HEK293T (cell line): Measurements from ENCODE around the gene KCNQ1OT1.

ENCODE experiments used
- ARNT ChIP-seq: fragments of 450-650 bp; IDR thresholded peaks from 2 replicates; pipeline ENCODE4 v1.6.1; 2017; ENCODE audit warnings: mild to moderate bottlenecking
- BHLHE40 ChIP-seq: fragments of 450-650 bp; IDR thresholded peaks from 2 replicates; pipeline ENCODE4 v1.6.1; 2016; ENCODE audit warnings: mild to moderate bottlenecking, moderate library complexity, borderline replicate concordance
- FOXA1 ChIP-seq: fragments of 450-650 bp; IDR thresholded peaks from 2 replicates; pipeline ENCODE4 v1.6.1; 2016; ENCODE audit warnings: mild to moderate bottlenecking
- FOXK2 ChIP-seq: fragments of 450-650 bp; IDR thresholded peaks from 2 replicates; pipeline ENCODE4 v1.6.1; 2016; ENCODE audit warnings: mild to moderate bottlenecking
- FOXM1 ChIP-seq: fragments of 450-650 bp; IDR thresholded peaks from 2 replicates; pipeline ENCODE4 v1.6.1; 2017; ENCODE audit warnings: mild to moderate bottlenecking, borderline replicate concordance
- HDGF ChIP-seq: fragments of 450-650 bp; IDR thresholded peaks from 2 replicates; pipeline ENCODE4 v1.6.1; 2017; ENCODE audit warnings: antibody characterized with exemption, borderline replicate concordance
- L3MBTL2 ChIP-seq: fragments of 450-650 bp; conservative IDR thresholded peaks from 2 replicates; pipeline ENCODE4 v1.6.1; 2016; ENCODE audit warnings: mild to moderate bottlenecking
- PKNOX1 ChIP-seq: fragments of 450-650 bp; IDR thresholded peaks from 2 replicates; pipeline ENCODE4 v1.6.1; 2016
- SP1 ChIP-seq: fragments of 450-650 bp; IDR thresholded peaks from 2 replicates; pipeline ENCODE4 v1.6.1; 2017
- SUZ12 ChIP-seq: fragments of 450-650 bp; IDR thresholded peaks from 2 replicates; pipeline ENCODE4 v1.6.1; 2016; ENCODE audit warnings: mild to moderate bottlenecking
- TARDBP ChIP-seq: fragments of 450-650 bp; IDR thresholded peaks from 2 replicates; pipeline ENCODE4 v1.6.1; 2016
- ZNF384 ChIP-seq: fragments of 450-650 bp; IDR thresholded peaks from 2 replicates; pipeline ENCODE4 v1.6.1; 2016

- no peak for TF ChIP-seq SP1
- no peak for TF ChIP-seq TARDBP
- no peak for TF ChIP-seq FOXA1
- no peak for TF ChIP-seq HDGF
- no peak for TF ChIP-seq L3MBTL2
- TF ChIP-seq FOXM1, result no peak
- TF ChIP-seq BHLHE40, result no peak
- no peak for TF ChIP-seq ARNT
- TF ChIP-seq PKNOX1, result no peak
- TF ChIP-seq SUZ12, result no peak
- TF ChIP-seq FOXK2, result no peak
- no peak for TF ChIP-seq ZNF384
Observed at GRCh38 chr11:2580571-2581001, 119.2 kb downstream of the KCNQ1OT1 start.
